Kidney (tissue), 14 donors: ENCODE measurements around the gene FAM219A. TPM values are rescaled to one million over a fixed set of nuclear protein-coding genes. Genes with fewer than 3 reads are reported as not detected.
A peak's percentile ranks its signal among the peaks of the same experiment; 100 is the strongest.
"Not testable (repeated sequence)": the region's sequence is repeated elsewhere in the genome, so short reads cannot be mapped to it uniquely, and the experiment has no call there.

ENCODE experiments used
- DNase-seq, 5 donors: peaks; one replicate each; pipeline ENCODE4 v3.0.0-alpha.2; 2013 to 2020
- FAIRE-seq: peaks from 2 replicates; lab custom pipeline; 2012; peaks lifted over from hg19 to GRCh38; lab: Jason Lieb, UNC
- H3K27ac ChIP-seq, 2 donors: one replicate each; pipeline ENCODE4 v1.7.0; 2013; ENCODE audit warnings: low read depth in 2 of 2, low read length in 2 of 2, inconsistent platforms in 1 of 2
- H3K27me3 ChIP-seq: one replicate; pipeline ENCODE4 v1.7.1; 2013; ENCODE audit warnings: low read length, inconsistent platforms; ENCODE audit not compliant: control insufficient read depth, insufficient read depth
- H3K36me3 ChIP-seq, 3 donors: one replicate each; pipeline versions ENCODE4 v1.7.0 to v1.7.1; 2013; ENCODE audit warnings: low read length in 3 of 3, control low read depth in 1 of 3, inconsistent platforms in 1 of 3; ENCODE audit not compliant: insufficient read depth in 3 of 3, control insufficient read depth in 2 of 3
- H3K4me1 ChIP-seq, 3 donors: one replicate each; pipeline versions ENCODE4 v1.7.0 to v1.7.1; 2013; ENCODE audit warnings: low read length in 3 of 3, inconsistent platforms in 1 of 3, low read depth in 1 of 3; ENCODE audit not compliant: control insufficient read depth in 2 of 3, insufficient read depth in 2 of 3
- H3K4me3 ChIP-seq, 3 donors: one replicate each; pipeline versions ENCODE4 v1.7.0 to v1.8.1; 2013; ENCODE audit warnings: low read length in 3 of 3, control low read depth in 1 of 3, inconsistent platforms in 1 of 3
- H3K9ac ChIP-seq, 3 donors: one replicate each; pipeline versions ENCODE4 v1.7.0 to v1.7.1; 2013; ENCODE audit warnings: low read length in 3 of 3, control low read depth in 1 of 3, inconsistent platforms in 1 of 3
- H3K9me3 ChIP-seq, 3 donors: one replicate each; pipeline versions ENCODE4 v1.7.0 to v1.7.1; 2013; ENCODE audit warnings: low read length in 3 of 3, control low read depth in 1 of 3, inconsistent platforms in 1 of 3; ENCODE audit not compliant: control insufficient read depth in 2 of 3, insufficient read depth in 1 of 3
- intact Hi-C: fragments of 100-400 bp; cut with DNase I; formaldehyde crosslinking; loops from one replicate; pipeline ENCODE4 v1.11.1; 2022
- polyA plus RNA-seq: library from polyadenylated mRNA; stranded (reverse); fragments of 350-450 nt; fragmentation: Illumina TruSeq; extraction: RNeasy Lipid Tissue Mini Kit (QIAGEN cat#74804); gene quantifications from one replicate; pipeline ENCODE4 v1.2.3, GENCODE V29; 2014; ENCODE audit warnings: low read depth, low replicate concordance; ENCODE audit not compliant: insufficient read depth
- total RNA-seq: library from RNA; stranded (reverse); fragmentation: NEBNext Ultra II Directional; extraction: Animal tissue kit (Norgen Biotek cat#: 25700); gene quantifications from one replicate; pipeline ENCODE4 v1.2.1, GENCODE V29; 2021
- TF ChIP-seq, protein P1 (sequence below): IDR thresholded peaks from 3 replicates; pipeline ENCODE4 v1.5.1; 2012; ENCODE audit warnings: mild to moderate bottlenecking, moderate library complexity, borderline replicate concordance; ENCODE audit not compliant: insufficient read depth; ENCODE audit errors: extremely low read depth
- donor health status: control.
- donor health status: control.
- donor health status: control.
- donor health status: control.
- donor health status: control.
- donor health status: DM: yes; HTN: yes; CAD: no.
- donor health status: Normal renal cell carcinoma (clear cell type).

The FAM219A gene
- total and polyA plus RNA-seq, 2 donors from 2014 or later, result 8.7 to 21.1 TPM

DNA sequence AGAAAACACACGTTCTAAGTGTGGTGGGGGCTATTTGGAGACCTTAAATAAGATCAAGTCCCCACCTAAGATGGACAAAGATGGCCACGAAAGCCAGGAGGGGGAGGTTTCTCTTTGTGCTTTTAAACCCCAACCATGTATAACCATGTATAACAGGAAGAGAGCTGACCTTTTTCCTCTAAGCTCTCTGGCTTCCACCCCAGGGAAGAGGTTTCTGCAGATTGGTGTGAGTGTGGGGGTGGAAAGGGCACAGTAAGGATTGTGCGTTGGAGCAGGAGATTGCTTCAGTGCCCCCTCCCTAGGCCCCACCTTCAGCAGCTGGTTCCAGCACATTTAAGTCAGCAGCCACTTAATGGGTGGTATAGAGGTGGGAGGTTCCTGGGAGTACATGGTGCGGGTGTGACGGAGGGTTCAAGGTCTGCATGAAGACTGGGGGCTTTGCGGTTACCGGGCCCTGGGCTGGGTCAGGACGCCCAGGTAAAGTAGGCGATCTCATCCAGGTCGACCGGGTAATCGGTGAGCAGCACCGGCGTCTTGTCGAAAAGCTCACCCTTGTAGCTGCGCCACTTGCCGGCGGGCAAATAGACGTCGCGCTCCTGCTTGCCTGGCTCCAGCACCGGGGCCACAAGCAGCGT, 87.9 kb downstream of the FAM219A start:
- intact Hi-C loops, result no loop called here
- H3K27me3 ChIP-seq, result peaks cover 4% of the 10 kb centered on the region
- H3K4me1 ChIP-seq, result peaks cover 0 to 11% (median 5%) of the 10 kb centered on the region in 3 donors
- no peak overlapping the region for H3K27ac ChIP-seq
- no peaks in the 10 kb centered on the region for H3K9me3 ChIP-seq
- no peak overlapping the region for H3K9ac ChIP-seq
- DNase-seq (peak in 2 of 5 donors; percentile 24 to 28), FAIRE-seq (no peak)
- TF ChIP-seq, protein P1, sequence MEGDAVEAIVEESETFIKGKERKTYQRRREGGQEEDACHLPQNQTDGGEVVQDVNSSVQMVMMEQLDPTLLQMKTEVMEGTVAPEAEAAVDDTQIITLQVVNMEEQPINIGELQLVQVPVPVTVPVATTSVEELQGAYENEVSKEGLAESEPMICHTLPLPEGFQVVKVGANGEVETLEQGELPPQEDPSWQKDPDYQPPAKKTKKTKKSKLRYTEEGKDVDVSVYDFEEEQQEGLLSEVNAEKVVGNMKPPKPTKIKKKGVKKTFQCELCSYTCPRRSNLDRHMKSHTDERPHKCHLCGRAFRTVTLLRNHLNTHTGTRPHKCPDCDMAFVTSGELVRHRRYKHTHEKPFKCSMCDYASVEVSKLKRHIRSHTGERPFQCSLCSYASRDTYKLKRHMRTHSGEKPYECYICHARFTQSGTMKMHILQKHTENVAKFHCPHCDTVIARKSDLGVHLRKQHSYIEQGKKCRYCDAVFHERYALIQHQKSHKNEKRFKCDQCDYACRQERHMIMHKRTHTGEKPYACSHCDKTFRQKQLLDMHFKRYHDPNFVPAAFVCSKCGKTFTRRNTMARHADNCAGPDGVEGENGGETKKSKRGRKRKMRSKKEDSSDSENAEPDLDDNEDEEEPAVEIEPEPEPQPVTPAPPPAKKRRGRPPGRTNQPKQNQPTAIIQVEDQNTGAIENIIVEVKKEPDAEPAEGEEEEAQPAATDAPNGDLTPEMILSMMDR, result no peak
- H3K4me3 ChIP-seq, result peak overlapping the region in 1 of 3 donors; percentile 43
- H3K36me3 ChIP-seq, result peaks cover 0 to 14% (median 0%) of the 10 kb centered on the region in 3 donors

GRCh38 chr9:34369636-34370035, 88.7 kb downstream of the FAM219A start:
- TF ChIP-seq, protein P1, result no peak
- peaks cover 0 to 14% (median 0%) of the 10 kb centered on the region in 3 donors for H3K36me3 ChIP-seq
- H3K9me3 ChIP-seq, result no peaks in the 10 kb centered on the region
- no peak overlapping the region for H3K4me3 ChIP-seq
- H3K27me3 ChIP-seq, result peaks cover 4% of the 10 kb centered on the region
- no peak for DNase-seq
- H3K4me1 ChIP-seq, result peaks cover 0 to 9% (median 5%) of the 10 kb centered on the region in 3 donors
- intact Hi-C loops, result no loop called here
- no peak overlapping the region for H3K27ac ChIP-seq
- FAIRE-seq, result no peak
- H3K9ac ChIP-seq, result no peak overlapping the region

DNA sequence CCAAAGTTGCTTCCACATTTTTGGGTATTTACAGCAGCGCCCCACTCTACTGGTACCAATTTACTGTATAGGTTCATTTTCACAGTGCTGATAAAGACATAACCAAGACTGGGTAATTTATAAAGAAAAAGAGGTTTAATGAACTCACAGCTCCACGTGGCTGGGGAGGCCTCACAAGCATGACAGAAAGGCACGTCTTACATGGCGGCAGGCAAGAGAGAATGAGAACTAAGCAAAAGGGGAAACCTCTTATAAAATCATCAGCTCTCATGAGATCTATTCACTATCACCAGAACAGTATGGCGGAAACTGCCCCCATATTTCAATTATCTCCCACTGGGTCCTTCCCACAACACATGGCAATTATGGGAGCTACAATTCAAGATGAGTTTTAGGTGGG, 89.6 kb downstream of the FAM219A start:
- H3K4me1 ChIP-seq, intact Hi-C loops, H3K9me3 ChIP-seq, H3K4me3 ChIP-seq, FAIRE-seq, H3K27ac ChIP-seq, DNase-seq, H3K9ac ChIP-seq, H3K27me3 ChIP-seq: not testable (repeated sequence)
- H3K36me3 ChIP-seq, result peaks cover 0 to 14% (median 0%) of the 10 kb centered on the region in 3 donors

GRCh38 chr9:34367751-34368410, 90.5 kb downstream of the FAM219A start:
- H3K9ac ChIP-seq, result not testable (repeated sequence)

More at GRCh38 chr9:34367751-34368410, 90.5 kb downstream of the FAM219A start:
- H3K27ac ChIP-seq, DNase-seq, FAIRE-seq, H3K27me3 ChIP-seq, H3K4me3 ChIP-seq, H3K9me3 ChIP-seq, intact Hi-C loops, H3K4me1 ChIP-seq: not testable (repeated sequence)
- peaks cover 0 to 14% (median 0%) of the 10 kb centered on the region in 3 donors for H3K36me3 ChIP-seq
